A204.1 (cell line): ENCODE results near the gene ASB15.
A peak's percentile ranks its signal among the peaks of the same experiment; 100 is the strongest.
"Not testable (repeated sequence)": the region's sequence is repeated elsewhere in the genome, so short reads cannot be mapped to it uniquely, and the experiment has no call there.

Experiments
- FAIRE-seq: peaks from 2 replicates; lab custom pipeline; 2012; peaks lifted over from hg19 to GRCh38; lab: Jason Lieb, UNC

The ASB15 gene

GRCh38 chr7:123599766-123600165 lies 1.9 kb upstream of the ASB15 start:
- no peak for FAIRE-seq

- no peak for FAIRE-seq
Observed at GRCh38 chr7:123600876-123601275, 745 bp upstream of the ASB15 start.

GRCh38 chr7:123602648-123603047 lies 1.0 kb downstream of the ASB15 start:
- peak; percentile 40 for FAIRE-seq

- no peak for FAIRE-seq
Observed at GRCh38 chr7:123604739-123605138, 3.1 kb downstream of the ASB15 start.

- no peak for FAIRE-seq
Observed at GRCh38 chr7:123607423-123607975, 5.9 kb downstream of the ASB15 start.

- FAIRE-seq: no peak
Observed at GRCh38 chr7:123608991-123609882, 7.6 kb downstream of the ASB15 start.

GRCh38 chr7:123609883-123610239 lies 8.2 kb downstream of the ASB15 start:
- FAIRE-seq: no peak

- no peak for FAIRE-seq
Observed at GRCh38 chr7:123612024-123612423, 10.4 kb downstream of the ASB15 start.

GRCh38 chr7:123615344-123615743 lies 13.7 kb downstream of the ASB15 start:
- no peak for FAIRE-seq

- no peak for FAIRE-seq
Observed at GRCh38 chr7:123616223-123616622, 14.6 kb downstream of the ASB15 start.

GRCh38 chr7:123621707-123622106 lies 20.1 kb downstream of the ASB15 start:
- FAIRE-seq: no peak

- FAIRE-seq: no peak
Observed at GRCh38 chr7:123622660-123623386, 21.2 kb downstream of the ASB15 start.

- no peak for FAIRE-seq
Observed at GRCh38 chr7:123624527-123625183, 23.0 kb downstream of the ASB15 start.

GRCh38 chr7:123625254-123625653 lies 23.6 kb downstream of the ASB15 start:
- FAIRE-seq: no peak

- FAIRE-seq: no peak
Observed at GRCh38 chr7:123627851-123628250, 26.2 kb downstream of the ASB15 start.

GRCh38 chr7:123628829-123629228 lies 27.2 kb downstream of the ASB15 start:
- no peak for FAIRE-seq

- no peak for FAIRE-seq
Observed at GRCh38 chr7:123629281-123629680, 27.7 kb downstream of the ASB15 start.

- no peak for FAIRE-seq
Observed at GRCh38 chr7:123632808-123633207, 31.2 kb downstream of the ASB15 start.

GRCh38 chr7:123633553-123633952 lies 31.9 kb downstream of the ASB15 start:
- FAIRE-seq: no peak

GRCh38 chr7:123634011-123634573 lies 32.5 kb downstream of the ASB15 start:
- not testable (repeated sequence) for FAIRE-seq

- FAIRE-seq: peak; percentile 96
Observed at GRCh38 chr7:123635551-123636359, 34.1 kb downstream of the ASB15 start.

GRCh38 chr7:123637203-123637602 lies 35.6 kb downstream of the ASB15 start:
- FAIRE-seq: no peak
